GM18870 (cell line): ENCODE measurements around the gene PPP3R1.

Experiments
- ATAC-seq: cut with Tn5 transposase; IDR thresholded peaks from one replicate; pipeline ENCODE4 v1.9.1; 2021; ENCODE audit warnings: moderate library complexity; ENCODE audit not compliant: unreplicated experiment

The PPP3R1 gene, protein sequence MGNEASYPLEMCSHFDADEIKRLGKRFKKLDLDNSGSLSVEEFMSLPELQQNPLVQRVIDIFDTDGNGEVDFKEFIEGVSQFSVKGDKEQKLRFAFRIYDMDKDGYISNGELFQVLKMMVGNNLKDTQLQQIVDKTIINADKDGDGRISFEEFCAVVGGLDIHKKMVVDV

DNA sequence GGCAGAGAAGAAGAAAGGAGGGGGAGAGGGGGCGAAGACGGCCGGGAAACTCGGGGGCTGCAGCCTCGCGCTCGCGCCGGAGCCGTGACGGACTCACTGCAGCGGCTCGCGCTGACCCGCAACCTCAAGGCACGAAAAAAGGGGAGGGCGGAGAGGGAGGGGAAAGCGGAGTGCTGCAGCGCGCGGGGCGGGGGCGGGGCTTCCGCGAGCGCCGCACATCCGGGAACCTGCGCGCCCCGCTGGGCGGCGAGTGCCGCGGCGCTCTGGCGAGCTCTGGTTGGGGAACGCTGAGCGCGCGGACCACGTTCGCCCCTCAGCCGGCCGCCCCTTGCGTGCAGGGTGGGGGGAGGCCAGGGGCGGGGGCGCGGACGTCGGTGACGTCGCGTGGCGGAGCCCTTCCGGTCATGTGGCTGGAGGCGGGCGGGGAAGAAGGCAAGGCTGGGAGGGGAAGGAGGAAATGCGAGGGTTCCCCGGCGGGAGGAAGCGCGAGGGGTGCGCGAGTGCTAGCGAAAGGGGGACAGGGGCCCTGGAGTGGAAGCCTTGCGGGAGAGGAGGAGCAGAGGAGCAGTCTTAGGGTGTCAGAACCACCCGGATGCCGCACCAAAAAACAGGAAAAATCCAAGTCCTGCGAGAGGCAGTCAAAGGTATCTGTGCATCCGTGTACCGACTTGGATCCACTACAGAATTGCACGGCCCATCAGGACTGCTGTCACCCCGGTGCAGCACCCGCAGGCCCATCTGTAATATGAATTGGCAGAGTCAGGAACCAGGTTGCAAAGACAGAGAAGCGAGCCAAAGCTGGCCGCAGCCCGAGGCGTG is at the start of gene PPP3R1:
PPP3R1 (minus strand) TSS at position 133 of the 819 bp plus-strand sequence. CDS start 405 bp downstream, outside the sequence.
- ATAC-seq = peak; percentile 64

DNA sequence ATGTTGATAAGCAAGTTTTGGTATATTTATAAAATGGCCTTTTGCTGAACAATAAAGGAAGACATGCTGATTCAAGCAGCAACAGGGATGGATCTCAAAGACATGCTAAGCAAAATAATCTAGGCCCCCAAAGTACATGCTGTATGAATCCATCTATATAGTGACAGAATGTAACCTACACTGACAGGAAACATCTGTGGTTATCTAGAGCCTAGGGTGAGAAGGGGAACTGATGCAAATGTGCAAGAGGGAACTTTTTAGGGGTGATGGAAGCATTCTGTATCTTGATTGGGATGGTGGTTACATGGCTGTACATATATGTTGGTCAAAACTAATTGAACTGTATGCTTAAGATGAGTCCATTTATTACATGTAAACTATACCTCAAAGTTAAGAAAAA is 43.2 kb upstream of the PPP3R1 start:
- peak; percentile 67 for ATAC-seq

DNA sequence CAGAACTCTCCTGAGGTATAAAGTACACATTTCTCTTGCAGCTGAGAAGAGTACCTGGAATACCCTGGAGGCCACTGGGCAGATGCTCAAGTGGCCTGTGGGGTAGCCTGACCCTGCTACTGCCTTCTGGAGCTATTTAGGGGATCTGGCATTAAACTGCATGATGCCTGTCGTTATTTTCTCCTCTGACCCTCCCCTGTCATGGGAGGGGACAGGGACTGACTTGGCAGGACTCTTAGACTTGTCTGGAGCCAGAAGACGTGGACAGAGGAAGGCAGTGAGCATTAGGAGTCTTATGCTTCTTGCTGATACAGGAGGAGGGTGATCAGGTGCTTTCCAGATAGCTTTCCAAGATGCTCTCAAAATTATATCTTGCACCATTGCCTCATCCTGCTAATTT is 42.6 kb upstream of the PPP3R1 start:
- no peak for ATAC-seq

DNA sequence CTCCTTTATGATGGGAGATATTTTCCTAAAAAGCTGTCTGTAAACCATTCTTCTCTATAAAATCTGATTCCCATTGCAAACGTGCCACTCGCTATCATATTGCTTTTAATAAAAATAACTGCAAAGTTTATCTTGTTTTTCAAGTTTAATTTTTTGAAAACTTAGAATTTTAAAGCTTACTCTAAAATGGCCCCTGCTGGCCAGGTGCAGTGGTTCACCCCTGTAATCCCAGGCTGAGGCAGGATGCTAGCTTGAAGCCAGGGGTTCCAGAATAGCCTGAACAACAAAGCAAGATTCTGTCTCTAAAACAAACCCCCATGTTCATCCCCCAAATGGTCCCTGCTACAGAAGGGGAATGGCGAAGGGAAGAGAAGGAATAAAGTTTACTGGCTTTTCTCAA is 41.9 kb upstream of the PPP3R1 start:
- ATAC-seq = no peak

DNA sequence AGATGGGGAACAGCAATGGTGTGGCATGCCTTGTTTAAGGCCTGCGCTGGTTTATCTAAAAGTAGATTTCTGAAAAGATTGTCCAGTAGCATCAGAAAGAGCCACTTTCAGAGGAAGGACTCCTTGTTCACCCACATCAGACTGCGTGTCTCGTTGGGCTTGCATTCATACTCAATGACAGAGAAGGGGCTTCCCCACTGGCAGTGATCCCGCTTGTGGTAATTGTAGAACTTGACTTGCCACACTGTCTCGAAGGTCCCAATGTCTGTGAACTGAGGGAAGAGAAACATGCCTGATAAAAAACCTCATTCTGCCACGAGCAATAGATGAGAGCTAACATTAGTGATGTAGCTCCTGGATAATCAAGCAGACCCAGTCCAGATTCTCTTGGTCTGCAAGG is 41.4 kb upstream of the PPP3R1 start:
- no peak for ATAC-seq

DNA sequence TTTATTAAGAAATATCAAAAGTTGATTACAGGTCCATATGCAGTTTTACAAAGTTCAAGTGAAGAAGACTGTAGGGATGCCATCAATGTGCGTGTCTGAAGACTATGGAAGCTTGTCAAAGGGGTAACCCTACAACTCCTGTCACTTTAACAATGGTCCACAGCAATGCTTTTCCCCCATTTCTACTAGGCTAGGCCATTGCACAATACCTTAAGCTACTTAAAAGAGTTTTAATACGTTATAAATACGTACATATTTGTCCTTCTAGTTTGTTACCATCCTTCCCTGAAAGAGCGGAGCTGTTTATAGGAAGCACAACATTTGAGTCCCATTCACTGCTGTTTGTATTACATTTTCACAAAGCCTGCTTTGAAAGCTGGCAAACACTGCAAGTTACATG is 40.7 kb upstream of the PPP3R1 start:
- ATAC-seq = no peak

DNA sequence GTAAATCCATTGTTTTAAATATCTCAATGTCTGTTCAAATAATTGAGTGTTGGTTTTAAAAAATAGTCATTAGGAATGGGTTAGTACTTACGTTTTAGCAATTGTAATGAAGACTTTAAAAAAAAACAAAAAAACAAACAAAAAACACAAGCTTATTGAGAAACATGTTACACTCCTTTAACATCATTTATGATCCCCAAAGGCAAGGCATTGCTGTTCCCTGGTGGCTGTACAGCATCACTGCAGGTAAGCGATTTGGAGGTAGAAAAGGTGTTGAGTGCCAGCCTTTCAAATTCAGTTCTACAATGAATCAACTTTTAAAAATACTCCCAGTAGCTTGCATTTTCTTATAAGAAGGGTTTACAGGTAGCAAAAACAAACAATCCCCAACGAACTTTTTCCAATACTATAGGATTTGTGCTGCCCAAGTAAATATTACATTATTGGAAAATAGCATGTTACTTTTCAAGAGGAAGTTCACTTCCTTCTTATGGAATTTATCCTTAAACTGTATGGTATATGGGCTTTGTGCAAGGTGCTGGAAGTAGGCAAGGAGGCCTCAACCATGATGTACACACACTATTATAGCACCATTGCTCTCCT is 39.9 kb upstream of the PPP3R1 start:
- peak; percentile 45 for ATAC-seq

DNA sequence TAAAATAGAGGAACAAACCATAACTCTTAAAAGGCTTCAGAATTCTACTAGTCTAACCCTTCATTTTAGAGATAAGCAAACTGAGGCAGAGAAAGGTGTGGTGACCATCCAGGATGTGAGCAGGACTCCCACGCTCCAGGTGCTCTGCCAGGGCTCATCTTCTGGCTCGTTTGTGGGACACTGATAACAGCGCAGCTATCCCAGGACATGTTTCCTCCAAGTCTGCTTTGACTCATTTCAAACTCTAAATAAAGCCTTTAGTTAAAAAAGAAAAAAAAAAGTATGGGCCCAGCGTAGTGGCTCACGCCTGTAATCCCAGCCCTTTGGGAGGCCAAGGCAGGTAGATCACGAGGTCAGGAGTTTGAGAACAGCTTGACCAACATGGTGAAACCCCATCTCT is 39.0 kb upstream of the PPP3R1 start:
- no peak for ATAC-seq

DNA sequence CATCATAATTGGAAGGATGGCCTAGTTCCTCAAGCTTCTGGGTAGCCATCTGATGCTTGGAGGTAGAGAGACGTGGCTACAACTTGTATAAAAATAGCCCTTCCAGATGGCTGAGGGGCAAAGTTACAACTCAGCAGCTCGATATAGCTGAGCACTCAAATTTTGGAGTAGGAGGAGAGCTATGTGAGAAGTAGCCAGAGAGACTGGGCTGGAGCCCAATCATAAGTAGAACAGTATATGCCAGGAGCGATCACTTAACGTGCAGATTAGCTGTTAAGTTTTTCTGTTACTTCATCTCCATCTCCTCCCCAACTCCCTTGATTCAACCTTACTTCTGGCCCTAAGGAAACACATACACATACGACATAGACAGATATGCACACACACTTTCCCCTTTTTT is 38.6 kb upstream of the PPP3R1 start:
- ATAC-seq = no peak

DNA sequence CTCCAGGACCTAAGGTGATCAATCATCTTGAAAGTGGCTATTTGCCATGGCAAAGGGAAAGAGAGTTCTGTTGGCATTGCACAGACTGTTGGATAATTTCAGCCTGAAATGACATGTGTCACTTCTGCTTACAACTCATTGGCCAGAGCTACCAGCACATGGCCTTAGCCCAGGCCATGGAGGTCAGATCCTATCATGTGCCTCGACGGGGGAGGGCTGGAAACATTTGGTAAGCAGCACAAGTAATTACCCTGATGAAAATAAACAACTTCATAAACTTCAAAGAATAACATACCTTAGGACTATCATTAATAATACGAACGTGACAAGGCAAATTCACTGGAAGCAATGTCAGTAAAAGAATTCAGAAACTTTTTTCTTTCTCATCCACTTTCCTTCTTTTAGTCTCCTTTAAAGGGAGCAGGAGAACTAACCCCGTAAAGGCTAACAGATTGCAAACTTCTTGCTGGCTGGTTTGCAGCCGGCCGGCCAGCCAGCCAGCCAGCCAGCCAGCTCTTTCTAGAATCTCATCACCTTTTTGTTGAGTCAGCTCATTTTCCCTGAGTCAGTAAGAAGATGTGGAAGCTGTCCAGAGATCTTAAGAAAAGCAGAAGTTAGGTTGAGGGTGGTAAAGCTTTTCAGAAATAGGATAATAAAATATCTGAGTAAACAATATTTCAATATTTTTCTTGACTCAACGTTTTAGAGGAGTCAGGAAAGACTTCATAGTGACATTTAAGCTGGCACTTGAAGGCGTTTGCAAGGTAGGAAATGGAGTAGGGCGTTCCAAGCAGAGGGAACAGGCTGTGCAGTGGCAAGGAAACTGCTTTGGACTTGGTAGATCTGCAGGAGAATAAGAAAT is 35.5 kb upstream of the PPP3R1 start:
- no peak for ATAC-seq

DNA sequence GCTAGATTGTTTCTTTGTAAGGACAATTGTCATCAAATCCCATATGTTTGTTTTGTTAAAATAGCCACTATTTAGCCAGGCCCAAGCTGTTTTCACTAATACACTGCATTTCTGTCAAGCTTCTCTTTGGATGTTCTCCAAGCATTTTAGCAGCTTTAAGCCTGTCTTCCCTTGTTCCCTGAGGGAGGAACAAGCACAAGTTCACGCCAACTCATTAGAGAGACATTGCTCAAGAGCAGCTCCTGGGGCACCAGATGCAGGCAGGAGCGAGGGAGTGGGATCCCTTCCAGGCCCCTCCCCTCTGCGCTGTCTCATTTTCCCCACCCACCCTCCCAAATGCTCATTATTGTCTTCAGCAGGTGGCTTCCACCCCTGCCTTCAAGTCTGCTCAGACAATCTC is 32.6 kb upstream of the PPP3R1 start:
- no peak for ATAC-seq

DNA sequence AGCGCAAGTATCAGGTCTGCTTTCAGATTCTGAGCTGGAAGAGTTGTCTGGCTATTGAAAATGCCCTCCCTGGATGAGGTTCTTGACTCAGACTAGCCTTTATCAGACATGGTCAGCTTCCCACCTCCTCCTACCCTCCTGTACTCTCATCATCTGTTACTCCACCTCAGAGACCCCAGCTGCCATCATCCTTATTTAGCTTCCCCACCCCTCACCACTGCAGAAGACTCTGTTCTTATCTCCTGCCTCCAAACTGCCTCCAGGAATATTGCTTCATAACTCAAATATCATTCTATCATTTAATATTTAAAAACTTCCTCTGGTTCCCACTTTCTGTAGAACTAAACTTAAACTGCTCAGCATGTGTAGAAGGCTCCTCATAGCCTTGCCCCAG is 31.1 kb upstream of the PPP3R1 start:
- no peak for ATAC-seq

DNA sequence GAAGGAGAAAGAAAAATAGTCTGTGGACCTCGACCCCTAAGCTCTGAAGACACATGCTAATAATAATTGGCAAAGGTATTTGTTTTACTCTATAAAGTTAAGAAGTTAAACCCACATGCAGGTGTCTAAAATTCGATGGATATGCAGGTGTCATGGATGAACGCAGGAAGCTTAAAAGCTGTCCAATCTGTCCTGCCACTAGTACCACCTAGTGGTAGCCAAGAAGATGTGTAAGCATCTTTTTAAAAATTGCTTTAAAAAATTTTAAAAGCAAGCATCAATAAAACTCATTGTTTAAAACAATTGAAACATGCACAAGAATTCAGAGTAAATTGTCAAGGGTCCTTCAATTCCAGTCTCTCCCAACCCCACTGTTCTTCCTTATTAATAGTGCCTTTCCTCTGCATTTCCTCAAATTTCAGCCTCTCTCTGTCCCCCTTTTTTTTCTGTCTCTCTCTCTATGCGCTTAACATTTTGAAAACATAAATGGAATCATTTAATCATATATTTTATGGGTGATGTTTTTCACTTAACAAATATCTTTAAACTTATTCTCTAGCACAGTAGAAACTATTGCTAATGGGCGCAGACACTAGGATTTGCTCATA is 30.6 kb upstream of the PPP3R1 start:
- no peak for ATAC-seq

DNA sequence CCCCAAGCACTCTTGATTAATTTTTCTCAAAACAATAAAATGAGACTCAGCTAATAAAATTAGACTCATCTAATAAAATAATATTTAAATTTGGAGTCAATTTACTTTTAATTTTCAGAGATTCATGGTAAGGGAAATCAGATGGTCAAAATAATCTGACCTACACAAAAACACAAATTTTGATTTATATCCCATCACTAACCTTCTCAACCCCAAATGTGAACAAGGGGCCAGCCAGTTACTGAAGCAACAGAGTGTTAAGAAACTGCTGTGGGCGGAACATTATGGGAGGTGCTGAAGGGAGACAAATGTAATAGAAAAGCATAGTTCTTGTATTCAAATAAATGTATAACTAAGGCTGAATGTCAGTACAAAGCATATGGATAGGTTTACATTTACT is 28.5 kb upstream of the PPP3R1 start:
- ATAC-seq = no peak

DNA sequence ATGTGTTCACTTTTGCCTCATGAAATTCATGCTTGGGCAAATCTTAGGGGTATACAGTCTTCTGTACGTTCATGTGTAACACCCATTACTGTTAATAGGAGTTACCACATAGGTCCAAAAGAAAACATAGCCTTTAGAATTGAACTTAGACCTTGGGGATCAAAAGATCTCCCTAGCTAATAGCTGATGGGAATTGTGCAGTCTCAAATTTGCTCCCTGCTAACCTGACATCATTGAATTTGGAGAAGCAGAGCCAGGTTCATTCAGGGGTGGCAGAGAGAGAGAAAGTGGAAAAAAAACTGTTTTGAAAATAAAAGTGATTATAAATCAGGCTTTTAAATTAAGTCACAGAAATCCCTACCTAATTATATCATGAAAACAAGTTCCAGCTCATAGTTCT is 28.0 kb upstream of the PPP3R1 start:
- ATAC-seq = no peak

DNA sequence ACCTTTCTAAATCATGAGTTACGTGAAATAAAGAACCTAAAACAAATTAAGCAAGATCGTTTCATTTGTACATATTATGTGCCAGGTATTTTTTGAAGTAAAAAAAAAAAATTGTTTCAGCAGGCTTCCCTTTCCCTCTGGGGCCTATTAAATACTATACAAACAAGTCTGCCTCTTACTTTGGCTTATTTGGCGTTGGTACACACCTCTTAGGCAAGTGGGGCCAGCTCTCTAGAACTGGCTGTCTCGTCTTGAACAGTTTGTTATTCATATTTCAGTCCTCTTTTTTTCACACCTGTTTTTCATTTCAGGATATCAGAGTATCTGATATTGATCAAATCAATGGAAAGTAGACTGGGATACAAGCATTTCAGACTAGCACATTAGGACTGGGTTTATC is 27.4 kb upstream of the PPP3R1 start:
- ATAC-seq = no peak

DNA sequence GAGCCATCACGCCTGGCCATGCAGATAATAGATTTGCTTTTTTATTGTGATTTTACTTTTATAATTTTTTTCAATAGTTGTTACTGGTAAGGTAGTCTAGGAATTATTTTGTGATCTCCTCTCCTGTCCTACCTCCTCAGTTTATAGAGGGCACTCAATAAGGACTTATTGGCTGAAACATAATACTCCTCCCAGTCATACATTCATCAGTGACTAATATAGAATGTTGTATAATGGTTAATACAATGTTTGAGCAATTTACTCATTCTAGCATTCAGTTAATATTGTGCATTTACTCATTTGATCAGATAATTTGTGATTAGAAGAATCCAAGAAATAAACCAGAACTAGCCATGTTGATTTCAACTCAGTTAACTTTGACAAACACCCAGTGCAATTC is 25.8 kb upstream of the PPP3R1 start:
- ATAC-seq = no peak

DNA sequence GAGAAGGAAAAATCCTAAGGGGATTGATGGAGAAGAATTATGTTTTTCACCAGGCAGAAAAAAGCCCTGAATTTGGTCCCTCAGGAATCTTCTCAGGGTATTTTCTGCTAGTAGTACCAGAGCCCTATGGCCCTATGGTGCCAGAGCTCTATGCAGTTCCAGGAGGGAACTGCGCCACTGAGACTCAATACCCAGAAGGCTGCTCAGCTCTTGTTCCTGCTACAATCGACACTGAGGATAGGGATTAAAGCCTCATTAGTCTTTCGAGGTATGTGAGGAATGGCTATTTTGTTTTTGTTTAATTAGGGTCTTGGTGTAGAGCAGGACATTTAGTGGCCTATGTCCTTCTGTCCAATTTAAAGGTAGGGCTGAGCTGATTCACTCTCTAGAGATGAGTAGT is 21.7 kb upstream of the PPP3R1 start:
- ATAC-seq = no peak

DNA sequence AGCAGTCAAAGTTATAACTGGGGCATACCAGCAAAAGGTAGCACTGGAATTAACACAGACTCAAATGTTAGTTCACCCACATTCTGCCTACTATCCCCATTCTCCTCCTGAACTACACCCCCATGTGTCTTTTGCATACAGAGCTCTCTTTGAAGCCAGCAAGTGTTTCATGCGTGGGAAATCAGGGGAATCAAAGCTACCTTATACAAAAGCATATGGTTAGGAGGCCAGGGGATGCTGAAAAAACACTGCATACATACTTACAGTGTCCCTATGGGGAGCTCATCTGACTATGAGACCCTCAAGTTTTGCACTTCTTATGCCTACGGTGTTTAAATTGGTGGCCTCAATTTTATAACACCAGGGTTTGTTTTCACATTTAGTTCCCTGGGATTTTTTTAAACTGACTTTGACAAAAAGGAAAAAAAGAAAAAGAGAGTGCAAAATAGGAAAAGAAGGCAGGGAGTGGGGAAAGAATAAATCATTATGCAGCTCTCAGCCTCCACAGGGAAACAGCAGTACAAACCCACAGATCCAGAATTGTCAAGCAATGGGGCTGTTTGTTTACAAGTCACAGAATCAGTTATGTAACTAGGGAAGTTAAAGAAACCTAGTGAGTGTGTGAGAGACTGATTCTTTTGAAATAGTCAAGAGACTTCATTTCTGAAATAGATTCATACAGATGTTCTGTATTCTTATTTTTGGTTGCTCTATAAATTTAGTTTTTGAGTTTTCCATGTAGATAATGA is 20.1 kb upstream of the PPP3R1 start:
- no peak for ATAC-seq

DNA sequence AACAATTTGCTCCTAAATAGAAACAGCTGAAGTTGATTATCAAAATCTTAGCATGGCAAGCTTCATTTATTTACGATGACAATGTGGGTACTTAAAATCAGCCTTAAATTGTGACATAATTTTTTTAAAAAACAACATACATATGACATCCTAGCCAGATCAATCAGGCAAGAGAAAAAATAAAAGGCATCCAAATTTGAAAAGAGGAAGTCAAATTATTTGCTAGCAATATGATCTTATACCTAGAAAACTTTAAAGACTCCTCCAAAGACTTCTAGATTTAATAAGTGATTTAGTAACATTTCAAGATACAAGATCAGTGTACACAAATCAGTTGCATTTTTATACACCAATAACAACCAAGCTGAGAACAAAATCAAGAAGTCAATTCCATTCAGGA is 14.3 kb upstream of the PPP3R1 start:
- no peak for ATAC-seq
